ENCODE measurements around the gene BCAS3.

Gene BCAS3

GRCh38 chr17:61384692-61385576 is 707.3 kb downstream of the BCAS3 start:
- H3K36me3 Mint-ChIP-seq (ENCODE audit: low read depth) = no peaks in the 10 kb centered on the region
- no peak overlapping the region for H3K4me3 Mint-ChIP-seq
- H3K9me3 Mint-ChIP-seq = no peaks in the 10 kb centered on the region
- H3K27me3 Mint-ChIP-seq = peaks cover 6% of the 10 kb centered on the region
- DNase-seq = no peak
- no peak overlapping the region for H3K27ac Mint-ChIP-seq
- peaks cover 3% of the 10 kb centered on the region for H3K4me1 Mint-ChIP-seq (ENCODE audit: low read depth)

DNA sequence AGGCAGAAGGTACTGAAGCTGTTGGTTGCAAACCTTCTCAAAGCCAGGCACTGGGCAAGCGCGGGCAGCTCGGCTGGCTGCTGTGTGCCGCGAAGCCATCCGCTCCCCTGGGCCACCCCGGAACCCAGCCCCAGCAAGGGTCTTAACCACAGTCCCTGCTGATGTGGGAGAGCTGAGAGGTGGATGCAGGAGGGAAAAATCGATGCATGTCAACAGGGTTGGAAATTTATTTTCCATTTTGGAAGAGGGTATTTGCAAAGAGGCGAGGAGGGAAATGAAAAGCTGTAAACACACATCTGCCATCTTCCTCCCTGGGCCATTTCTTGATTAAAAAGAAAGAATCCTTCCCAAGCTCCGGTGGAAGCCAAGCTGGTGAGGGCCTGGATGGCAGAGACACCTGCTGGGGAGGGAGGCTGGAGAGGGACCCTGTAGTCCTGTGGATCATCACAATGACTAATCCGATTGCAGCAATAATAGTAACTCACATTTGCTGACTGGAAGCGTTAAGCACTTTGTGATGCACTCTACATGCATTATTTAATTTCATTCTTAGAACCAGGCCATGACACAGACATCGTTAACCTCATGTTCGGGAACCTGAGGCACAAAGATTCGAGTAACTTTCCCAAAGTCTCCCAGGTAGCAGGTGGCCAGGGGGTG is 708.1 kb downstream of the BCAS3 start:
- Mint-ChIP-seq H3K9me3 (no peaks in the 10 kb centered on the region), H3K4me3 (no peak overlapping the region), H3K36me3 (ENCODE audit: low read depth) (no peaks in the 10 kb centered on the region), H3K27ac (no peak overlapping the region), H3K27me3 (peaks cover 6% of the 10 kb centered on the region), H3K4me1 (ENCODE audit: low read depth) (peaks cover 3% of the 10 kb centered on the region)
- no peak for DNase-seq

- Mint-ChIP-seq H3K4me3 (no peak overlapping the region), H3K27me3 (peaks cover 11% of the 10 kb centered on the region), H3K4me1 (ENCODE audit: low read depth) (peaks cover 3% of the 10 kb centered on the region), H3K36me3 (ENCODE audit: low read depth) (no peaks in the 10 kb centered on the region), H3K9me3 (no peaks in the 10 kb centered on the region), H3K27ac (no peak overlapping the region)
- no peak for DNase-seq
Measured at GRCh38 chr17:61386251-61386650, 708.6 kb downstream of the BCAS3 start.

DNA sequence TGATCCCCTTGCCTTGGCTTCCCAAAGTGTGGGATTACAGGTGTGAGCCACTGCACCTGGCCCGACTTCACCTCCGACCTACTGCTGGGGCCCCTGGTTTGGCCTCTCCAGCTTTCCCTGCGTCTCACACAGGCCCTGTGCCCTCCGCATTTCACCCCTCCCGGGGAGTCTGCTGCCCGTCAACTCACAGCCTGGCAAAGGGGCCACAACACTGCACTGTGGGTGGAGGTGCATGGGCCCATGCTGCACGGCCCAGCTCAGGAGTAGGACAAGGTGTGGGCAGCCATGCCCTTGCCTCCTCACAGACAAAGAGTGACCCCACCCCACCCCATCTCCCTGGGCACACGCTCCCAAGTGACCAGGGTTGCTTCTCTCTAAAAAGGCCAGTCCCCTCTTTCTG is 709.4 kb downstream of the BCAS3 start:
- no peak for DNase-seq
- Mint-ChIP-seq H3K36me3 (ENCODE audit: low read depth) (no peaks in the 10 kb centered on the region), H3K4me3 (no peak overlapping the region), H3K27ac (no peak overlapping the region), H3K4me1 (ENCODE audit: low read depth) (peaks cover 3% of the 10 kb centered on the region), H3K9me3 (no peaks in the 10 kb centered on the region), H3K27me3 (peaks cover 12% of the 10 kb centered on the region)

GRCh38 chr17:61387511-61388305 is 710.1 kb downstream of the BCAS3 start:
- no peak overlapping the region for H3K4me3 Mint-ChIP-seq
- peaks cover 3% of the 10 kb centered on the region for H3K4me1 Mint-ChIP-seq (ENCODE audit: low read depth)
- no peaks in the 10 kb centered on the region for H3K36me3 Mint-ChIP-seq (ENCODE audit: low read depth)
- DNase-seq = no peak
- H3K27me3 Mint-ChIP-seq = peaks cover 12% of the 10 kb centered on the region
- H3K9me3 Mint-ChIP-seq = no peaks in the 10 kb centered on the region
- H3K27ac Mint-ChIP-seq = no peak overlapping the region

GRCh38 chr17:61388561-61389356 is 711.1 kb downstream of the BCAS3 start:
- no peak overlapping the region for H3K27ac Mint-ChIP-seq
- H3K36me3 Mint-ChIP-seq (ENCODE audit: low read depth) = no peaks in the 10 kb centered on the region
- DNase-seq = no peak
- peaks cover 14% of the 10 kb centered on the region for H3K27me3 Mint-ChIP-seq
- H3K4me3 Mint-ChIP-seq = no peak overlapping the region
- peaks cover 3% of the 10 kb centered on the region for H3K4me1 Mint-ChIP-seq (ENCODE audit: low read depth)
- H3K9me3 Mint-ChIP-seq = no peaks in the 10 kb centered on the region

- H3K27me3 Mint-ChIP-seq = peaks cover 20% of the 10 kb centered on the region
- no peaks in the 10 kb centered on the region for H3K9me3 Mint-ChIP-seq
- peaks cover 3% of the 10 kb centered on the region for H3K4me1 Mint-ChIP-seq (ENCODE audit: low read depth)
- no peaks in the 10 kb centered on the region for H3K36me3 Mint-ChIP-seq (ENCODE audit: low read depth)
- no peak overlapping the region for H3K27ac Mint-ChIP-seq
- DNase-seq = peak; percentile 73
- no peak overlapping the region for H3K4me3 Mint-ChIP-seq
Measured at GRCh38 chr17:61389670-61390478, 712.2 kb downstream of the BCAS3 start.

- DNase-seq = no peak
- Mint-ChIP-seq H3K36me3 (ENCODE audit: low read depth) (no peaks in the 10 kb centered on the region), H3K4me3 (no peak overlapping the region), H3K9me3 (no peaks in the 10 kb centered on the region), H3K4me1 (ENCODE audit: low read depth) (peaks cover 5% of the 10 kb centered on the region), H3K27ac (no peak overlapping the region), H3K27me3 (peaks cover 25% of the 10 kb centered on the region)
Measured at GRCh38 chr17:61390479-61390791, 712.8 kb downstream of the BCAS3 start.

- Mint-ChIP-seq H3K36me3 (ENCODE audit: low read depth) (no peaks in the 10 kb centered on the region), H3K4me1 (ENCODE audit: low read depth) (peaks cover 8% of the 10 kb centered on the region), H3K27ac (no peak overlapping the region), H3K9me3 (no peaks in the 10 kb centered on the region), H3K4me3 (no peak overlapping the region), H3K27me3 (peaks cover 33% of the 10 kb centered on the region)
- no peak for DNase-seq
Measured at GRCh38 chr17:61391595-61392291, 714.1 kb downstream of the BCAS3 start.

DNA sequence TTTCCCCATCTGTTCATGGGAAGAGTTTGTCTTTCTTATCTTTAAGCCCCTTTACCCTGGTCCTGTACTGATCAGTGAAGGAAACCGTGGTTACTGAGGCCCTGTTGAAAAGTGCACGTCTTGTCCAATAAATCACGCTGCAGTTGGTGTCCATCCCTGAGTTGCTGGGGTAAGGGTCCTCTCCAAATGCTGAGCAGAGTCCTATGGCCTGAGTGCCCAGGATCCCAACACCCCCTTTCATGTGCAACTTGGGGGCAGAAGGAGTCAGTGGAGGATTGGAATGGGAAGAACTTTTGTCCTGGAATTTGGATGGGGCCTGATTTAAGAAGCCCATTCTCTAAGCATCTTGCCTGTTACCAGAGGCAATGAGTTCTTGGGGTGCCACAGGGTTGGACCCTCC is 715.0 kb downstream of the BCAS3 start:
- peaks cover 9% of the 10 kb centered on the region for H3K4me1 Mint-ChIP-seq (ENCODE audit: low read depth)
- no peak for DNase-seq
- peaks cover 36% of the 10 kb centered on the region for H3K27me3 Mint-ChIP-seq
- no peaks in the 10 kb centered on the region for H3K9me3 Mint-ChIP-seq
- no peaks in the 10 kb centered on the region for H3K36me3 Mint-ChIP-seq (ENCODE audit: low read depth)
- no peak overlapping the region for H3K4me3 Mint-ChIP-seq
- H3K27ac Mint-ChIP-seq = no peak overlapping the region

DNA sequence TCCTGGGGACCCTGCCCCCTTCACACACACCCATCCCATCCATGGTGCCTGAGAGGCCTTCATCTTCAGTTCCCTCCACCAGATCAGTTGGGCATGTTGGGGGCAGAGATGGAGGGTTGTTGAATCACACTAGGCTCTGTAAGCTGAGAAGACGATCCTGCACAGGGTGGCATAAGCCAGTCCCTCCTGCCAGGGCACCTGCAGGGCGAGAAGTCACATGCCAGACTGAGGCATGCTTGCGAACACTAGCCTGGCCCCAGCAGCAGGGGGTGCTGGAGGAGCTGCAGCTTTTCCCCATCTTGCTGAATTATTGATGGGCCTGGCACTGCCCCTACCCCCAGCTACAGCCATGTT is 715.9 kb downstream of the BCAS3 start:
- peaks cover 45% of the 10 kb centered on the region for H3K27me3 Mint-ChIP-seq
- no peak overlapping the region for H3K4me3 Mint-ChIP-seq
- no peak for DNase-seq
- no peaks in the 10 kb centered on the region for H3K36me3 Mint-ChIP-seq (ENCODE audit: low read depth)
- no peaks in the 10 kb centered on the region for H3K9me3 Mint-ChIP-seq
- H3K27ac Mint-ChIP-seq = no peak overlapping the region
- H3K4me1 Mint-ChIP-seq (ENCODE audit: low read depth) = peaks cover 15% of the 10 kb centered on the region

DNA sequence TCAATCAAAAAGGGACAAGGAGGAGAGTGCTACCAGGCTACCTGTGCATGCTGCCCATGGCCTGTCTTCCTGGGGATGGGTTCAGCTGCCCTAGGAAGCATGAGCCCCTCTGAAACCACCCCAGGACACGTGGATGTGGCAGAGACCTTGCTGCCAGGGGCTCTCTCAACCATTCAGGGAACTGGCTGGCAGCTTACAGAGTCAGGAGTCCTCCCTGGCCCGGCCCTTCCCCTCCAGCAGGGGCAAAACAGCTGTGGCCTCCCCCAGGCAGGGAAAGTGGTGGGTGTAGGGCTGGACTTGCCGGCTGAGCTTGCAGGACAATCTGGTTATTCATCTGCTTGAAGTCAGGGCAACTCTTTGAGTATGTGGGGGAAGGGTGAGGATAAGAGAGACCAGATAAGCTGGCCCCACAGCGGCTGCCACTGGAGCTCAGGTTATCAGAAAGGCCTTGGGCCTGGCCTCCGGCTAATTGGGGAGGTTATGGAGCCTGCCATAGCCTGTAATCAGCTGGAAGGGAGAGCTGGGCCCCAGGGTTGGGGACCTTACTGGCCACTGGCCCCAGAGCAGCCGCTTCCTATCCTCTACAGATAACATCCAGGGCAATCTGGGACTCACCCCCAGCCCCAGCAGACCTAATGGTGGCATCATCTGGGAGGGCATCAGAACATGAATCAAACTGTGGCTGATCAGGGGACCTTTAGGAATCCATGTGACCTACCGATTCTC is 716.4 kb downstream of the BCAS3 start:
- H3K27ac Mint-ChIP-seq = no peak overlapping the region
- no peaks in the 10 kb centered on the region for H3K9me3 Mint-ChIP-seq
- peaks cover 17% of the 10 kb centered on the region for H3K4me1 Mint-ChIP-seq (ENCODE audit: low read depth)
- no peak for DNase-seq
- no peaks in the 10 kb centered on the region for H3K36me3 Mint-ChIP-seq (ENCODE audit: low read depth)
- H3K4me3 Mint-ChIP-seq = no peak overlapping the region
- H3K27me3 Mint-ChIP-seq = peaks cover 45% of the 10 kb centered on the region

Data from activated T-cell treated with anti-CD3 and anti-CD28 coated beads, Interleukin-2, amount 50 U/mL, for 24 hours (primary cell).